GM23248 (cell line): ENCODE measurements around the gene KRTAP20-4. TPM values are rescaled to one million over a fixed set of nuclear protein-coding genes. Genes with fewer than 3 reads are reported as not detected.

Experiments
- DNase-seq: peaks from one replicate; pipeline ENCODE4 v3.0.0-alpha.2; 2015
- H2AFZ ChIP-seq: fragments of 200-600 bp; sonication (generic); 2 replicates; pipeline ENCODE4 v1.6.1; 2016; ENCODE audit warnings: antibody characterized with exemption
- H3F3A ChIP-seq: fragments of 200-600 bp; sonication (generic); 2 replicates; pipeline ENCODE4 v1.6.1; 2016; ENCODE audit warnings: mild to moderate bottlenecking, antibody characterized with exemption, mixed run types; ENCODE audit not compliant: insufficient read depth
- H3K27ac ChIP-seq: fragments of 200-600 bp; sonication (generic); 2 replicates; pipeline ENCODE4 v1.5.1; 2016; ENCODE audit warnings: mild to moderate bottlenecking
- H3K27me3 ChIP-seq: fragments of 200-600 bp; sonication (generic); replicated peaks from 2 replicates; pipeline ENCODE4 v1.6.1; 2016; ENCODE audit warnings: mild to moderate bottlenecking; ENCODE audit not compliant: insufficient read depth
- H3K36me3 ChIP-seq: fragments of 200-600 bp; sonication (generic); 2 replicates; pipeline ENCODE4 v1.6.1; 2016; ENCODE audit warnings: low read depth, mild to moderate bottlenecking
- H3K4me1 ChIP-seq: fragments of 200-600 bp; sonication (generic); 2 replicates; pipeline ENCODE4 v1.6.1; 2016; ENCODE audit warnings: mild to moderate bottlenecking; ENCODE audit not compliant: insufficient read depth
- H3K4me2 ChIP-seq: fragments of 200-600 bp; sonication (generic); one replicate; pipeline ENCODE4 v1.6.1; 2016; ENCODE audit warnings: mild to moderate bottlenecking; ENCODE audit not compliant: unreplicated experiment
- H3K4me3 ChIP-seq: fragments of 200-600 bp; sonication (generic); 2 replicates; pipeline ENCODE4 v1.5.1; 2016; ENCODE audit warnings: mild to moderate bottlenecking
- H3K79me2 ChIP-seq: fragments of 200-600 bp; sonication (generic); 2 replicates; pipeline ENCODE4 v1.6.1; 2016; ENCODE audit warnings: mild to moderate bottlenecking; ENCODE audit not compliant: insufficient read depth
- H3K9ac ChIP-seq: fragments of 200-600 bp; sonication (generic); 2 replicates; pipeline ENCODE4 v1.6.1; 2016; ENCODE audit warnings: mild to moderate bottlenecking
- H3K9me2 ChIP-seq: fragments of 200-600 bp; sonication (generic); 2 replicates; pipeline ENCODE4 v1.6.1; 2016; ENCODE audit warnings: mixed run types, mild to moderate bottlenecking, moderate library complexity; ENCODE audit not compliant: insufficient read depth
- H3K9me3 ChIP-seq: fragments of 200-600 bp; sonication (generic); one replicate; pipeline ENCODE4 v1.6.1; 2017; ENCODE audit warnings: low read depth
- H4K20me1 ChIP-seq: fragments of 200-600 bp; sonication (generic); 2 replicates; pipeline ENCODE4 v1.6.0; 2016; ENCODE audit not compliant: insufficient read depth
- EZH2 ChIP-seq: fragments of 200-600 bp; sonication (generic); IDR thresholded peaks from 2 replicates; pipeline ENCODE4 v1.6.1; 2018; ENCODE audit warnings: antibody characterized with exemption, mild to moderate bottlenecking; ENCODE audit not compliant: insufficient read depth, poor library complexity, severe bottlenecking
- EZH2phosphoT487 ChIP-seq: fragments of 200-600 bp; sonication (generic); IDR thresholded peaks from 2 replicates; pipeline ENCODE4 v1.6.1; 2018; ENCODE audit warnings: antibody characterized with exemption, moderate library complexity, mild to moderate bottlenecking, low read depth; ENCODE audit not compliant: insufficient read depth
- WGBS, 2 experiments: methylation state at CpG; one replicate each; pipeline ENCODE4 v1.1.6; 2015 to 2017; ENCODE audit warnings: low lambda C conversion rate in 2 of 2, low coverage in 1 of 2; ENCODE audit errors: missing lambda C conversion rate in 2 of 2; 5-methylcytosine and 5-hydroxymethylcytosine counted together
- in situ Hi-C: fragments of 300-500 bp; cut with MboI; formaldehyde crosslinking; loops from 2 replicates; pipeline ENCODE4 v1.15.0; 2020
- polyA plus RNA-seq: library from polyadenylated mRNA; unstranded; fragments of >200 nt; fragmentation: Nextera tagmentation; extraction: Ambion mirVana; gene quantifications from 2 replicates; pipeline ENCODE4 v1.2.1, GENCODE V29; 2016
- total RNA-seq: library from RNA; depleted of rRNA; stranded (reverse); fragments of >200 nt; shearing (Covaris generic); gene quantifications from 2 replicates; pipeline ENCODE4 v1.2.3, GENCODE V29; 2014

Gene KRTAP20-4
- total and polyA plus RNA-seq, 2 experiments from 2014 or later, result not detected

DNA sequence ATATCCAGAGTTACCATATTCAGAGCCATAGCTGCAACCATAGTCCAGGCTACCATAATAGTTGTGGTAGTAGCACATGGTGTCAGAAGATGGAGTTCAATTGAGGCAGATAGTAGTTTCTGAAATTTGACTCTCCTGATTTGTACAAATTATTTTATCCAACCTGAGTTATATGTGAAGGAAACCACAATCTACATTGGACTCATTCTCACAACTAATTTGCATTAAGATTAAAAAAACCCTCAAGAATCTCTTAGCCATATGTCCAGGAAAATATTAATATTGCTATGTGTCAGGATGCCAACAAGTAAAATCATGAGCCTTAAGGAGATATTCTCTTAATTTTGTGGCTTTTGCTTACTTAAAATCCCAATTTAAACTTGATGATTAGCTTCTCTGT lies 30.1 kb upstream of the KRTAP20-4 start, which contains the start of gene KRTAP22-2:
TSS of gene KRTAP22-2 (minus strand) at position 101 of the 400 bp plus-strand sequence.
- TF ChIP-seq EZH2phosphoT487 (no peak), EZH2 (no peak)
- H3K9ac ChIP-seq, result no peak within 1 kb of the TSS
- no peaks in the 10 kb centered on the region for H3K9me2 ChIP-seq
- H3K36me3 ChIP-seq, result no peaks in the 10 kb centered on the region
- no peaks in the 10 kb centered on the region for H3K27me3 ChIP-seq
- no peaks in the 10 kb centered on the region for H3K4me1 ChIP-seq
- H3K9me3 ChIP-seq, result no peaks in the 10 kb centered on the region
- in situ Hi-C loops, result no loop called here
- H3K4me2 ChIP-seq, result no peak within 1 kb of the TSS
- H3K79me2 ChIP-seq, result no peaks in the 10 kb centered on the region
- H2AFZ ChIP-seq, result no peak within 1 kb of the TSS
- no peaks in the 10 kb centered on the region for H4K20me1 ChIP-seq
- H3K4me3 ChIP-seq, result no peak within 1 kb of the TSS
- no peaks in the 10 kb centered on the region for H3F3A ChIP-seq
- H3K27ac ChIP-seq, result no peak within 1 kb of the TSS
- no peak for DNase-seq

DNA sequence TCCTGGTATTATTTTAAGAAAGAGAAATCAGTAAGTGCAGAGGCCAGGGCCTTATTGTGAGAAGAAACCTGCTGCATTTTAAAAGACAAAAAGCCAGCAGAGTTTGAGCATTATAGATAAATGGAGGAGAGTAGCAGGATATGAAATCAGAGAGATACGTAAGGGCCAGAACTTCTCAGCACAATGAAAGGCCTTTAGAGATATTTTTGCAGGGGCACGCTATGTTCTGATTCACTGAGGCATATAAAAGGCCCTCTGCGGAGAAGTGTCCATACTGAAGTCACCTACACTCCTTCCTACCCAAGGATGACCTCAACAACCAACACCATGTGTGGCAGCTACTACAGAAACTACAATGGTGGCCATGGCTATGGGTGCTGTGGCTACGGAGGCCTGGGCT lies 28.3 kb upstream of the KRTAP20-4 start, which contains the start of gene KRTAP6-3:
TSS of gene KRTAP6-3 (plus strand) at position 301 of the 400 bp plus-strand sequence. CDS start at position 307, 6 bp downstream.
- Histone ChIP-seq H3K4me2 (no peak within 1 kb of the TSS), H3K27ac (no peak within 1 kb of the TSS), H3K4me1 (no peaks in the 10 kb centered on the region), H3K36me3 (no peaks in the 10 kb centered on the region), H3K9ac (no peak within 1 kb of the TSS), H2AFZ (no peak within 1 kb of the TSS), H3K9me3 (no peaks in the 10 kb centered on the region), H3K4me3 (no peak within 1 kb of the TSS), H3K27me3 (no peaks in the 10 kb centered on the region), H4K20me1 (no peaks in the 10 kb centered on the region), H3K79me2 (no peaks in the 10 kb centered on the region), H3K9me2 (no peaks in the 10 kb centered on the region), H3F3A (no peaks in the 10 kb centered on the region)
- WGBS, 2 experiments, result 40 to 43% methylated on average over 4 of the region's 4 CpGs
- TF ChIP-seq EZH2phosphoT487 (no peak), EZH2 (no peak)
- DNase-seq, result no peak
- in situ Hi-C loops, result no loop called here

DNA sequence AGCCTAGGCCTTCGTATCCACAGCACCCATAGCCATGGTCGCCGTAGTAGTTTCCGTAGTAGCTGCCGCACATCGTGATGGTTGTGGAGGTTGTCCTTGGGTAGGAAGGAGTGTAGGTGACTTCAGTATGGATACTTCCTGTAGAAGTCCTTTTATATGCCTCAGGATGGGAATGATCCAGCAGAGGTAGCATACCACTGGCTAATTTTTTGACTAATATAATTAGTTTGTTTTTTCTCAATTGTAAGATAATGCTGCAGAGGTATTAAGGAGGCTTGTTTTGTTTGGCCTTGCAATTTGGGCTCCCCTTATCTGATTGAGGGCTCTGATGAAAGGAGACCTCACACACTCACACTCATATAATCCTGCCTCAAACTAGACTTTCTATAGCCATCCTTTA lies 21.6 kb upstream of the KRTAP20-4 start, which contains the start of gene KRTAP6-2:
TSS of gene KRTAP6-2 (minus strand) at position 101 of the 400 bp plus-strand sequence. CDS start at position 73, 28 bp downstream.
- Histone ChIP-seq H3K4me1 (no peaks in the 10 kb centered on the region), H3K9me3 (peaks cover 4% of the 10 kb centered on the region), H2AFZ (no peak within 1 kb of the TSS), H3F3A (no peaks in the 10 kb centered on the region), H3K79me2 (no peaks in the 10 kb centered on the region), H3K4me3 (no peak within 1 kb of the TSS), H3K9me2 (no peaks in the 10 kb centered on the region), H3K4me2 (no peak within 1 kb of the TSS), H3K9ac (no peak within 1 kb of the TSS), H3K27me3 (no peaks in the 10 kb centered on the region), H3K27ac (no peak within 1 kb of the TSS), H4K20me1 (no peaks in the 10 kb centered on the region), H3K36me3 (no peaks in the 10 kb centered on the region)
- in situ Hi-C loops, result no loop called here
- TF ChIP-seq EZH2phosphoT487 (no peak), EZH2 (no peak)
- WGBS, 2 experiments, result 62 to 78% methylated on average over 6 of the region's 6 CpGs
- DNase-seq, result no peak

- Histone ChIP-seq H3K4me2 (no peak within 1 kb of the TSS), H2AFZ (no peak within 1 kb of the TSS), H3K9ac (no peak within 1 kb of the TSS), H3F3A (no peaks in the 10 kb centered on the region), H3K36me3 (no peaks in the 10 kb centered on the region), H3K4me3 (no peak within 1 kb of the TSS), H3K9me3 (peaks cover 4% of the 10 kb centered on the region), H4K20me1 (no peaks in the 10 kb centered on the region), H3K27me3 (no peaks in the 10 kb centered on the region), H3K79me2 (no peaks in the 10 kb centered on the region), H3K9me2 (no peaks in the 10 kb centered on the region), H3K27ac (no peak within 1 kb of the TSS), H3K4me1 (no peaks in the 10 kb centered on the region)
- in situ Hi-C loops, result no loop called here
- DNase-seq, result no peak
- TF ChIP-seq EZH2 (no peak), EZH2phosphoT487 (no peak)
- 3 to 4% methylated on average over 1 of the region's 1 CpG for WGBS, 2 experiments
Observed at GRCh38 chr21:30600787-30601186, 19.6 kb upstream of the KRTAP20-4 start, which contains the start of gene KRTAP22-1. Gene KRTAP22-1, plus strand, starts transcription at chr21:30601087.

DNA sequence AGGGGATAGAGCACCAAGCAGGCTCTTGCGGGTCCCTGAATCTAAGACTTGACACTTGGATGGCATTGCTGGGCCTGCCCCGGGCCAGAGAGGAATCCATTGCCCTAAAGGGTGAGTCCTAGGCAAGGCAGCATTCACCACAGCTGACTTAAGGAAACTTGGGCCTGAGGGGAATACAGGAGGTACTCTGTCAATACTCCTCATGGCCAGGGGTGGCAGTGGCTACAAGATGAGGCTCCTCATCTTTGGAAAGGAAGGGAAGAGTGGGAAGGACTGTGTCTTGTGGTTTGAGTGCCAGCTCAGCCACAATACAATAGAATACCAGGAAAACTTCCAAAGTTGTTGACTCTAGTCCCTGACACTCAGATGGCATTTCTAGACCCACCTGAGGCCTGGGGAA lies 14.5 kb upstream of the KRTAP20-4 start:
- Histone ChIP-seq H3K27me3 (no peaks in the 10 kb centered on the region), H2AFZ (no peak overlapping the region), H3K9me2 (no peaks in the 10 kb centered on the region), H3K9me3 (peaks cover 9% of the 10 kb centered on the region), H4K20me1 (no peaks in the 10 kb centered on the region), H3K4me2 (no peak overlapping the region), H3K27ac (no peak overlapping the region), H3K4me3 (no peak overlapping the region), H3F3A (no peaks in the 10 kb centered on the region), H3K36me3 (no peaks in the 10 kb centered on the region), H3K79me2 (no peaks in the 10 kb centered on the region), H3K9ac (no peak overlapping the region), H3K4me1 (no peaks in the 10 kb centered on the region)
- in situ Hi-C loops, result no loop called here
- TF ChIP-seq EZH2phosphoT487, result no peak
- TF ChIP-seq EZH2, result no peak
- WGBS, 2 experiments, result 30 to 32% methylated on average over 2 of the region's 2 CpGs
- no peak for DNase-seq
